GM12878 (cell line): ENCODE measurements around the gene NEURL4. TPM values are rescaled to one million over a fixed set of nuclear protein-coding genes. Genes with fewer than 3 reads are reported as not detected.

Experiments used
- ATAC-seq: fragments of 200-7000 bp; cut with Tn5 transposase; 3 replicates; pipeline ENCODE4 v1.9.1; 2020; ENCODE audit warnings: mild to moderate bottlenecking, moderate library complexity
- BruUV-seq: library from RNA; stranded (reverse); fragments of 400-500 nt; replicated peaks from 2 replicates; lab custom pipeline; 2021; lab: Mats Ljungman, UMichigan
- CTCF ChIA-PET: fragments of 300-600 bp; sonication (Branson Sonifier 250); formaldehyde crosslinking; extraction: SDS; loops from one replicate; lab custom pipeline; 2021; ENCODE audit warnings: inconsistent platforms; lab: Yijun Ruan, JAX
- POLR2A ChIA-PET: fragments of 350-600 bp; formaldehyde crosslinking; extraction: SDS; loops from one replicate; lab custom pipeline; 2021; ENCODE audit warnings: inconsistent platforms; lab: Charles Lee
- RAD21 ChIA-PET: fragments of 300-600 bp; sonication (Branson Sonifier 250); formaldehyde crosslinking; loops from one replicate; lab custom pipeline; 2023; ENCODE audit warnings: antibody characterized with exemption; ENCODE audit not compliant: unreplicated experiment; lab: Charles Lee
- SMC1A ChIA-PET: fragments of 300-600 bp; sonication (Branson Sonifier 250); formaldehyde crosslinking; loops from one replicate; lab custom pipeline; 2023; ENCODE audit not compliant: unreplicated experiment, uncharacterized antibody; lab: Charles Lee
- DNase-seq: peaks from one replicate; pipeline ENCODE4 v3.0.0-alpha.2; 2011; ENCODE audit warnings: low read depth, low spot score
- FAIRE-seq: peaks from 3 replicates; lab custom pipeline; 2011; peaks lifted over from hg19 to GRCh38; lab: Jason Lieb, UNC
- H2AFZ ChIP-seq: 2 replicates; pipeline ENCODE4 v1.6.0; 2011; ENCODE audit warnings: low read depth, low read length, control low read depth; ENCODE audit not compliant: control insufficient read depth
- H3K27ac ChIP-seq: 2 replicates; pipeline ENCODE4 v1.5.1; 2011; ENCODE audit warnings: control low read depth; ENCODE audit not compliant: control insufficient read depth, insufficient read depth
- H3K27me3 ChIP-seq, 2 experiments: replicated peaks in 1 of 2; 2 replicates each; pipeline versions ENCODE4 v1.6.0 to v1.6.1; 2011; ENCODE audit warnings: low read length in 1 of 2; ENCODE audit not compliant: control insufficient read depth in 2 of 2, insufficient read depth in 2 of 2
- H3K36me3 ChIP-seq, 2 experiments: 2 replicates each; pipeline ENCODE4 v1.5.1; 2011; ENCODE audit warnings: low read length in 1 of 2; ENCODE audit not compliant: control insufficient read depth in 2 of 2, insufficient read depth in 2 of 2
- H3K4me1 ChIP-seq: 2 replicates; pipeline ENCODE4 v1.6.1; 2011; ENCODE audit warnings: mild to moderate bottlenecking, low read length, moderate library complexity, mixed read lengths; ENCODE audit not compliant: control insufficient read depth, insufficient read depth
- H3K4me2 ChIP-seq: 2 replicates; pipeline ENCODE4 v1.6.0; 2011; ENCODE audit warnings: control low read depth; ENCODE audit not compliant: control insufficient read depth, insufficient read depth
- H3K4me3 ChIP-seq: fragments of 200-600 bp; sonication (generic); 2 replicates; pipeline ENCODE4 v1.5.1; 2016
- H3K79me2 ChIP-seq: 2 replicates; pipeline ENCODE4 v1.6.0; 2011; ENCODE audit warnings: low read length; ENCODE audit not compliant: control insufficient read depth, insufficient read depth
- H3K9ac ChIP-seq: 2 replicates; pipeline ENCODE4 v1.8.0; 2011; ENCODE audit warnings: low read length, control low read depth, mixed read lengths; ENCODE audit not compliant: control insufficient read depth, insufficient read depth
- H3K9me3 ChIP-seq: replicated peaks from 3 replicates; pipeline ENCODE4 v1.5.1; 2011; ENCODE audit warnings: mild to moderate bottlenecking, low read length; ENCODE audit not compliant: control insufficient read depth, insufficient read depth
- H4K20me1 ChIP-seq: 2 replicates; pipeline ENCODE4 v1.6.0; 2011; ENCODE audit not compliant: control insufficient read depth, insufficient read depth
- CHD1 ChIP-seq: IDR thresholded peaks from 2 replicates; pipeline ENCODE4 v1.6.1; 2012; ENCODE audit warnings: low read depth, low read length, improper control_type of control experiment
- EZH2 ChIP-seq: IDR thresholded peaks from 2 replicates; pipeline ENCODE4 v1.6.1; 2012; ENCODE audit warnings: low read depth, mild to moderate bottlenecking, control low read depth, inconsistent platforms, low read length, borderline replicate concordance; ENCODE audit not compliant: control insufficient read depth
- NBN ChIP-seq: fragments of 450-650 bp; IDR thresholded peaks from 2 replicates; pipeline ENCODE4 v1.6.1; 2016
- SIN3A ChIP-seq: IDR thresholded peaks from 2 replicates; pipeline ENCODE4 v1.6.1; 2012; ENCODE audit warnings: low read depth, low read length, improper control_type of control experiment
- SP1 ChIP-seq: IDR thresholded peaks from one replicate; pipeline ENCODE4 v1.6.1; 2011; ENCODE audit warnings: low read depth, low read length
- SREBF1 ChIP-seq: IDR thresholded peaks from 2 replicates; pipeline ENCODE4 v1.6.1; 2012; ENCODE audit warnings: mild to moderate bottlenecking, low read length
- TBL1XR1 ChIP-seq: IDR thresholded peaks from 2 replicates; pipeline ENCODE4 v1.6.1; 2012; ENCODE audit warnings: low read depth, low read length, improper control_type of control experiment
- TCF3 ChIP-seq: IDR thresholded peaks from 2 replicates; pipeline ENCODE4 v1.6.1; 2012; ENCODE audit warnings: low read depth, mild to moderate bottlenecking, low read length, borderline replicate concordance; ENCODE audit not compliant: insufficient read depth
- WRNIP1 ChIP-seq: IDR thresholded peaks from 2 replicates; pipeline ENCODE4 v1.6.1; 2011; ENCODE audit warnings: low read depth, low read length, improper control_type of control experiment, borderline replicate concordance
- WGBS: methylation state at CpG from one replicate; pipeline ENCODE4 v1.1.6; 2016; ENCODE audit warnings: low lambda C conversion rate; ENCODE audit not compliant: insufficient replicate concordance, insufficient coverage; ENCODE audit errors: missing lambda C conversion rate; 5-methylcytosine and 5-hydroxymethylcytosine counted together
- in situ Hi-C: fragments of 300-500 bp; cut with MboI; formaldehyde crosslinking; loops from 9 replicates; pipeline ENCODE4 v1.14.3; 2018; ENCODE audit warnings: mixed read lengths
- intact Hi-C: fragments of 100-400 bp; cut with micrococcal nuclease; formaldehyde crosslinking; loops from one replicate; pipeline ENCODE4 v1.14.2; 2022; ENCODE audit not compliant: unreplicated experiment
- polyA plus RNA-seq, 11 experiments: library from polyadenylated mRNA; depleted of rRNA in 4 of 11; unstranded in 6 of 11; stranded (reverse) in 5 of 11; fragments of >200 nt; fragmentation: Nextera tagmentation in 4 of 11; fragmentation: Illumina TruSeq in 1 of 11; extraction: Ambion mirVana in 4 of 11; extraction: Trizol in 1 of 11; gene quantifications; 1 replicate in 1 of 11; 2 replicates in 10 of 11; pipeline versions ENCODE4 v1.2.1 to v1.2.3, GENCODE V29; 2011 to 2016; ENCODE audit warnings: inconsistent platforms in 2 of 11, missing spikeins in 2 of 11, low read depth in 1 of 11
- total RNA-seq, 4 experiments: library from RNA; depleted of rRNA in 3 of 4; stranded (reverse); fragments of >200 nt in 3 of 4; fragmentation: Illumina TruSeq in 1 of 4; extraction: Trizol in 1 of 4; gene quantifications; 2 replicates each; pipeline versions ENCODE4 v1.2.1 to v1.2.3, GENCODE V29; 2013 to 2021
- TF ChIP-seq, protein P1 (sequence below): fragments of 450-650 bp; IDR thresholded peaks from 2 replicates; pipeline ENCODE4 v1.6.1; 2018; ENCODE audit warnings: borderline replicate concordance, mild to moderate bottlenecking; ENCODE audit not compliant: partially characterized antibody
- TF ChIP-seq, protein P2 (sequence below): IDR thresholded peaks from 2 replicates; pipeline ENCODE4 v1.6.1; 2012; ENCODE audit warnings: low read depth, low read length, improper control_type of control experiment
- TF ChIP-seq, protein P3 (sequence below): fragments of 450-650 bp; IDR thresholded peaks from 2 replicates; pipeline ENCODE4 v1.6.1; 2016; ENCODE audit warnings: mild to moderate bottlenecking
- TF ChIP-seq, protein P4 (sequence below): IDR thresholded peaks from 2 replicates; pipeline ENCODE4 v1.6.1; 2012; ENCODE audit warnings: improper control_type of control experiment, low read depth, low read length; ENCODE audit not compliant: insufficient replicate concordance

NEURL4 gene
- total and polyA plus RNA-seq, 10 of the 15 experiments (the other 5 are each of a cell fraction or from before 2014, with no cell fraction given), result 0.03 to 41.9 (median 10.0) TPM

DNA sequence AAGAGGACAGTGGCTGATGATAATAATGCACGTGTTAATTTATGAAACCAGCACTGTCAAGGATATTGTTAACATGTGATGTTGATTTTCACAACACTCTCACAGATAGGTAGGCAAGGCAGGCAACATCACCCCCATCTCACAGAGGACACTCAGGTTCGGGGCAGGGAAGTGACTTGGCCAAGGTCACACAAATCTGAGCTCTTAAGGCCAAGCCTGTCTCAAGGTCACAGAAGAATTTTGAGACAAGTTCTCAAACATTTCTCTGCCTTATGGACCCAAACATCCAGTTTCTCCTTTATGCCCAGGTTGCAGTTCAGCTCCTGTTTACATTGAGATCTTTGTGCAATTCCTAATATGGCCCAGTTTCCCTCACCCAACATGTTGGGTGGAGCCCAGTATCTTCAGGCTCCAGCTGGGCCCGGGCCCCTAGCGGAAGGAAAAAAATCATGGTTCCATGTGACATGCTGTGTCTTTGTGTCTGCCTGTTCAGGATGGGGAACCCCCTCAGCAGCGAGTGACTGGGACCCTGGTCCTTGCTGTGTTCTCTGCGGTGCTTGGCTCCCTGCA, 46.3 kb downstream of the NEURL4 start:
- 28% methylated on average over 6 of the region's 6 CpGs for WGBS
- intact Hi-C loops, result no loop called here
- SMC1A ChIA-PET, result interaction anchor here (1.5 to 1.7 kb wide), 2 partner anchors 13 to 62 kb away, joined by 4 to 10 read pairs; no protein-coding TSS in a partner anchor
- Histone ChIP-seq H2AFZ (no peak overlapping the region), H3K79me2 (no peaks in the 10 kb centered on the region), H3K27ac (no peak overlapping the region), H3K9ac (no peak overlapping the region), H4K20me1 (no peaks in the 10 kb centered on the region; the same call in none of the 2 replicates), H3K4me1 (peaks cover 8% of the 10 kb centered on the region), H3K4me2 (no peak overlapping the region), H3K4me3 (no peak overlapping the region), H3K9me3 (no peaks in the 10 kb centered on the region), H3K36me3 (no peaks in the 10 kb centered on the region), H3K27me3 (no peaks in the 10 kb centered on the region; a peak in 2 of 4 replicates)
- FAIRE-seq, result no peak
- RAD21 ChIA-PET, result interaction anchor here (2.3 kb wide), 1 partner anchor 13 kb away, joined by 11 read pairs; no protein-coding TSS in a partner anchor
- TF ChIP-seq CHD1 (no peak), EZH2 (no peak), NBN (no peak), WRNIP1 (no peak), SREBF1 (no peak), SIN3A (no peak), TBL1XR1 (no peak), SP1 (no peak), TCF3 (no peak)
- TF ChIP-seq, protein P1, sequence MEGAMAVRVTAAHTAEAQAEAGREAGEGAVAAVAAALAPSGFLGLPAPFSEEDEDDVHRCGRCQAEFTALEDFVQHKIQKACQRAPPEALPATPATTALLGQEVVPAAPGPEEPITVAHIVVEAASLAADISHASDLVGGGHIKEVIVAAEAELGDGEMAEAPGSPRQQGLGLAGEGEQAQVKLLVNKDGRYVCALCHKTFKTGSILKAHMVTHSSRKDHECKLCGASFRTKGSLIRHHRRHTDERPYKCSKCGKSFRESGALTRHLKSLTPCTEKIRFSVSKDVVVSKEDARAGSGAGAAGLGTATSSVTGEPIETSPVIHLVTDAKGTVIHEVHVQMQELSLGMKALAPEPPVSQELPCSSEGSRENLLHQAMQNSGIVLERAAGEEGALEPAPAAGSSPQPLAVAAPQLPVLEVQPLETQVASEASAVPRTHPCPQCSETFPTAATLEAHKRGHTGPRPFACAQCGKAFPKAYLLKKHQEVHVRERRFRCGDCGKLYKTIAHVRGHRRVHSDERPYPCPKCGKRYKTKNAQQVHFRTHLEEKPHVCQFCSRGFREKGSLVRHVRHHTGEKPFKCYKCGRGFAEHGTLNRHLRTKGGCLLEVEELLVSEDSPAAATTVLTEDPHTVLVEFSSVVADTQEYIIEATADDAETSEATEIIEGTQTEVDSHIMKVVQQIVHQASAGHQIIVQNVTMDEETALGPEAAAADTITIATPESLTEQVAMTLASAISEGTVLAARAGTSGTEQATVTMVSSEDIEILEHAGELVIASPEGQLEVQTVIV, result no peak
- TF ChIP-seq, protein P2, sequence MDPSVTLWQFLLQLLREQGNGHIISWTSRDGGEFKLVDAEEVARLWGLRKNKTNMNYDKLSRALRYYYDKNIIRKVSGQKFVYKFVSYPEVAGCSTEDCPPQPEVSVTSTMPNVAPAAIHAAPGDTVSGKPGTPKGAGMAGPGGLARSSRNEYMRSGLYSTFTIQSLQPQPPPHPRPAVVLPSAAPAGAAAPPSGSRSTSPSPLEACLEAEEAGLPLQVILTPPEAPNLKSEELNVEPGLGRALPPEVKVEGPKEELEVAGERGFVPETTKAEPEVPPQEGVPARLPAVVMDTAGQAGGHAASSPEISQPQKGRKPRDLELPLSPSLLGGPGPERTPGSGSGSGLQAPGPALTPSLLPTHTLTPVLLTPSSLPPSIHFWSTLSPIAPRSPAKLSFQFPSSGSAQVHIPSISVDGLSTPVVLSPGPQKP, result no peak
- TF ChIP-seq, protein P3, sequence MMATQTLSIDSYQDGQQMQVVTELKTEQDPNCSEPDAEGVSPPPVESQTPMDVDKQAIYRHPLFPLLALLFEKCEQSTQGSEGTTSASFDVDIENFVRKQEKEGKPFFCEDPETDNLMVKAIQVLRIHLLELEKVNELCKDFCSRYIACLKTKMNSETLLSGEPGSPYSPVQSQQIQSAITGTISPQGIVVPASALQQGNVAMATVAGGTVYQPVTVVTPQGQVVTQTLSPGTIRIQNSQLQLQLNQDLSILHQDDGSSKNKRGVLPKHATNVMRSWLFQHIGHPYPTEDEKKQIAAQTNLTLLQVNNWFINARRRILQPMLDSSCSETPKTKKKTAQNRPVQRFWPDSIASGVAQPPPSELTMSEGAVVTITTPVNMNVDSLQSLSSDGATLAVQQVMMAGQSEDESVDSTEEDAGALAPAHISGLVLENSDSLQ, result no peak
- TF ChIP-seq, protein P4, sequence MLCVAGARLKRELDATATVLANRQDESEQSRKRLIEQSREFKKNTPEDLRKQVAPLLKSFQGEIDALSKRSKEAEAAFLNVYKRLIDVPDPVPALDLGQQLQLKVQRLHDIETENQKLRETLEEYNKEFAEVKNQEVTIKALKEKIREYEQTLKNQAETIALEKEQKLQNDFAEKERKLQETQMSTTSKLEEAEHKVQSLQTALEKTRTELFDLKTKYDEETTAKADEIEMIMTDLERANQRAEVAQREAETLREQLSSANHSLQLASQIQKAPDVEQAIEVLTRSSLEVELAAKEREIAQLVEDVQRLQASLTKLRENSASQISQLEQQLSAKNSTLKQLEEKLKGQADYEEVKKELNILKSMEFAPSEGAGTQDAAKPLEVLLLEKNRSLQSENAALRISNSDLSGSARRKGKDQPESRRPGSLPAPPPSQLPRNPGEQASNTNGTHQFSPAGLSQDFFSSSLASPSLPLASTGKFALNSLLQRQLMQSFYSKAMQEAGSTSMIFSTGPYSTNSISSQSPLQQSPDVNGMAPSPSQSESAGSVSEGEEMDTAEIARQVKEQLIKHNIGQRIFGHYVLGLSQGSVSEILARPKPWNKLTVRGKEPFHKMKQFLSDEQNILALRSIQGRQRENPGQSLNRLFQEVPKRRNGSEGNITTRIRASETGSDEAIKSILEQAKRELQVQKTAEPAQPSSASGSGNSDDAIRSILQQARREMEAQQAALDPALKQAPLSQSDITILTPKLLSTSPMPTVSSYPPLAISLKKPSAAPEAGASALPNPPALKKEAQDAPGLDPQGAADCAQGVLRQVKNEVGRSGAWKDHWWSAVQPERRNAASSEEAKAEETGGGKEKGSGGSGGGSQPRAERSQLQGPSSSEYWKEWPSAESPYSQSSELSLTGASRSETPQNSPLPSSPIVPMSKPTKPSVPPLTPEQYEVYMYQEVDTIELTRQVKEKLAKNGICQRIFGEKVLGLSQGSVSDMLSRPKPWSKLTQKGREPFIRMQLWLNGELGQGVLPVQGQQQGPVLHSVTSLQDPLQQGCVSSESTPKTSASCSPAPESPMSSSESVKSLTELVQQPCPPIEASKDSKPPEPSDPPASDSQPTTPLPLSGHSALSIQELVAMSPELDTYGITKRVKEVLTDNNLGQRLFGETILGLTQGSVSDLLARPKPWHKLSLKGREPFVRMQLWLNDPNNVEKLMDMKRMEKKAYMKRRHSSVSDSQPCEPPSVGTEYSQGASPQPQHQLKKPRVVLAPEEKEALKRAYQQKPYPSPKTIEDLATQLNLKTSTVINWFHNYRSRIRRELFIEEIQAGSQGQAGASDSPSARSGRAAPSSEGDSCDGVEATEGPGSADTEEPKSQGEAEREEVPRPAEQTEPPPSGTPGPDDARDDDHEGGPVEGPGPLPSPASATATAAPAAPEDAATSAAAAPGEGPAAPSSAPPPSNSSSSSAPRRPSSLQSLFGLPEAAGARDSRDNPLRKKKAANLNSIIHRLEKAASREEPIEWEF, result no peak
- in situ Hi-C loops, result no loop called here
- CTCF ChIA-PET, result interaction anchor here (0.6 to 10.3 kb wide), 10 partner anchors 15 to 237 kb away, joined by 3 to 102 read pairs (median 4); partner anchors contain the start of gene ACAP1
- no TSS peak for BruUV-seq
- DNase-seq, result no peak
- POLR2A ChIA-PET, result interaction anchor here (0.6 to 1.0 kb wide), 4 partner anchors 13 to 62 kb away, joined by 3 read pairs; no protein-coding TSS in a partner anchor
- ATAC-seq, result no peak
